Choroid plexus epithelial cell (primary cell): ENCODE data around the gene ACOX2.

Experiments used
- DNase-seq: peaks from one replicate; pipeline ENCODE4 v3.0.0-alpha.2; 2010; ENCODE audit warnings: low read depth
- H3K4me3 ChIP-seq: 2 replicates; pipeline ENCODE4 v1.5.1; 2011; ENCODE audit warnings: low read depth, mild to moderate bottlenecking, control low read depth, low read length, moderate library complexity
- CTCF ChIP-seq: conservative IDR thresholded peaks from 2 replicates; pipeline ENCODE4 v1.5.1; 2011; ENCODE audit warnings: low read depth, mild to moderate bottlenecking, control low read depth, inconsistent platforms, low read length, moderate library complexity

The ACOX2 gene

GRCh38 chr3:58471025-58471887 is 65.7 kb downstream of the ACOX2 start:
- DNase-seq = peak; percentile 99
- no peak overlapping the region for H3K4me3 ChIP-seq
- TF ChIP-seq CTCF = no peak

GRCh38 chr3:58470363-58471024 is 66.5 kb downstream of the ACOX2 start:
- DNase-seq = no peak
- no peak for TF ChIP-seq CTCF
- no peak overlapping the region for H3K4me3 ChIP-seq

- TF ChIP-seq CTCF = no peak
- no peak for DNase-seq
- no peak overlapping the region for H3K4me3 ChIP-seq
Observed at GRCh38 chr3:58469096-58469495, 67.9 kb downstream of the ACOX2 start.

- DNase-seq = no peak
- H3K4me3 ChIP-seq = no peak overlapping the region
- TF ChIP-seq CTCF = no peak
Observed at GRCh38 chr3:58466899-58467563, 70.0 kb downstream of the ACOX2 start.

- DNase-seq = no peak
- no peak for TF ChIP-seq CTCF
- H3K4me3 ChIP-seq = no peak overlapping the region
Observed at GRCh38 chr3:58464866-58465265, 72.1 kb downstream of the ACOX2 start.

GRCh38 chr3:58463942-58464271 is 73.1 kb downstream of the ACOX2 start:
- DNase-seq = no peak
- H3K4me3 ChIP-seq = peak overlapping the region; percentile 12
- no peak for TF ChIP-seq CTCF
